IMR-90 (cell line): ENCODE measurements around the gene PTCSC3. TPM values are rescaled to one million over a fixed set of nuclear protein-coding genes. Genes with fewer than 3 reads are reported as not detected.

Source experiments
- ATAC-seq: fragments of 200-7000 bp; cut with Tn5 transposase; 2 replicates; pipeline ENCODE4 v1.9.1; 2020; ENCODE audit warnings: low read depth, mild to moderate bottlenecking, moderate library complexity
- BruUV-seq: library from RNA; stranded (reverse); fragments of 400-500 nt; replicated peaks from 2 replicates; lab custom pipeline; 2021; lab: Mats Ljungman, UMichigan
- CTCF ChIA-PET: fragments of 300-600 bp; formaldehyde crosslinking; extraction: SDS; loops from one replicate; lab custom pipeline; 2021; ENCODE audit warnings: antibody characterized with exemption; lab: Yijun Ruan, JAX
- POLR2A ChIA-PET: fragments of 300-600 bp; sonication (Branson Sonifier 250); formaldehyde crosslinking; loops from one replicate; lab custom pipeline; 2022; ENCODE audit warnings: antibody characterized with exemption; ENCODE audit not compliant: unreplicated experiment; lab: Charles Lee
- DNase-seq: peaks from one replicate; pipeline ENCODE4 v3.0.0; 2013
- H2AFZ ChIP-seq: replicated peaks from 2 replicates; pipeline ENCODE3; 2013; ENCODE audit warnings: low read length, mild to moderate bottlenecking; ENCODE audit not compliant: poor library complexity
- H2AK5ac ChIP-seq: 2 replicates; pipeline ENCODE4 v1.6.1; 2013; ENCODE audit warnings: low read depth, low read length, inconsistent platforms
- H2AK9ac ChIP-seq: replicated peaks from 2 replicates; pipeline ENCODE3; 2013; ENCODE audit warnings: mild to moderate bottlenecking, low read depth, low read length, moderate library complexity; ENCODE audit not compliant: poor library complexity
- H2BK120ac ChIP-seq: 2 replicates; pipeline ENCODE4 v1.6.1; 2013; ENCODE audit warnings: low read depth, low read length, inconsistent platforms
- H2BK15ac ChIP-seq: 3 replicates; pipeline ENCODE4 v1.6.1; 2013; ENCODE audit warnings: low read depth, low read length, inconsistent platforms
- H2BK20ac ChIP-seq: 2 replicates; pipeline ENCODE4 v1.6.1; 2013; ENCODE audit warnings: low read depth, mild to moderate bottlenecking, inconsistent platforms, low read length, moderate library complexity
- H2BK5ac ChIP-seq: 2 replicates; pipeline ENCODE4 v1.6.1; 2013; ENCODE audit warnings: mild to moderate bottlenecking, low read depth, low read length, inconsistent platforms; ENCODE audit not compliant: poor library complexity, severe bottlenecking
- H3K14ac ChIP-seq: replicated peaks from 2 replicates; pipeline ENCODE4 v1.6.1; 2013; ENCODE audit warnings: low read depth, low read length, inconsistent platforms
- H3K18ac ChIP-seq: 2 replicates; pipeline ENCODE4 v1.6.1; 2013; ENCODE audit warnings: low read depth, low read length, control low read depth
- H3K23ac ChIP-seq: 2 replicates; pipeline ENCODE4 v1.6.1; 2013; ENCODE audit warnings: low read depth, low read length, inconsistent platforms
- H3K27ac ChIP-seq: 2 replicates; pipeline ENCODE4 v1.5.1; 2013; ENCODE audit warnings: mild to moderate bottlenecking, control low read depth, low read length; ENCODE audit not compliant: insufficient read depth
- H3K27me3 ChIP-seq: 2 replicates; pipeline ENCODE4 v1.6.1; 2013; ENCODE audit warnings: low read length; ENCODE audit not compliant: control insufficient read depth, insufficient read depth
- H3K36me3 ChIP-seq: 2 replicates; pipeline ENCODE4 v1.6.1; 2013; ENCODE audit warnings: low read length, mixed read lengths; ENCODE audit not compliant: control insufficient read depth, insufficient read depth
- H3K4ac ChIP-seq: 2 replicates; pipeline ENCODE4 v1.6.1; 2013; ENCODE audit warnings: low read depth, low read length, inconsistent platforms
- H3K4me1 ChIP-seq: 2 replicates; pipeline ENCODE4 v1.6.1; 2013; ENCODE audit warnings: low read length, mixed read lengths; ENCODE audit not compliant: control insufficient read depth, insufficient read depth
- H3K4me2 ChIP-seq: 2 replicates; pipeline ENCODE4 v1.6.1; 2013; ENCODE audit warnings: low read depth, mild to moderate bottlenecking, control low read depth, low read length, moderate library complexity
- H3K4me3 ChIP-seq: 2 replicates; pipeline ENCODE4 v1.5.1; 2013; ENCODE audit warnings: low read depth, mild to moderate bottlenecking, control low read depth, low read length, moderate library complexity; ENCODE audit not compliant: insufficient read depth
- H3K56ac ChIP-seq: 2 replicates; pipeline ENCODE4 v1.6.1; 2013; ENCODE audit warnings: low read length, inconsistent platforms; ENCODE audit not compliant: insufficient read depth; ENCODE audit errors: extremely low read depth
- H3K79me1 ChIP-seq, 2 experiments: 2 replicates each; pipeline ENCODE4 v1.6.1; 2013; ENCODE audit warnings: low read length in 2 of 2, inconsistent platforms in 1 of 2, low read depth in 1 of 2
- H3K9ac ChIP-seq: 2 replicates; pipeline ENCODE4 v1.6.1; 2013; ENCODE audit warnings: low read depth, low read length, control low read depth
- H3K9me1 ChIP-seq: 2 replicates; pipeline ENCODE4 v1.6.1; 2013; ENCODE audit warnings: low read length, inconsistent platforms; ENCODE audit not compliant: insufficient read depth
- H3K9me3 ChIP-seq: 2 replicates; pipeline ENCODE4 v1.6.1; 2013; ENCODE audit warnings: low read length; ENCODE audit not compliant: control insufficient read depth, insufficient read depth
- H4K20me1 ChIP-seq: 2 replicates; pipeline ENCODE4 v1.6.1; 2013; ENCODE audit warnings: low read length, inconsistent platforms; ENCODE audit not compliant: insufficient read depth
- H4K5ac ChIP-seq: 2 replicates; pipeline ENCODE4 v1.6.1; 2013; ENCODE audit warnings: mild to moderate bottlenecking, low read depth, low read length, control low read depth
- H4K8ac ChIP-seq, 2 experiments: 2 replicates each; pipeline ENCODE4 v1.6.1; 2013; ENCODE audit warnings: low read depth in 2 of 2, low read length in 2 of 2, control low read depth in 1 of 2, inconsistent platforms in 1 of 2
- H4K91ac ChIP-seq: 2 replicates; pipeline ENCODE4 v1.6.1; 2013; ENCODE audit warnings: low read depth, low read length, inconsistent platforms; ENCODE audit not compliant: insufficient read depth
- CEBPB ChIP-seq: IDR thresholded peaks from 2 replicates; pipeline ENCODE4 v1.6.1; 2012; ENCODE audit warnings: low read depth, low read length, improper control_type of control experiment
- WGBS, 2 experiments: methylation state at CpG; one replicate each; pipeline versions ENCODE4 v1.1.5 to v1.1.7; 2013; ENCODE audit warnings: missing lambda C conversion rate in 2 of 2; ENCODE audit not compliant: insufficient read length in 1 of 2; ENCODE audit errors: extremely low coverage in 2 of 2; 5-methylcytosine and 5-hydroxymethylcytosine counted together
- dilution Hi-C: fragments of 300-500 bp; cut with HindIII; formaldehyde crosslinking; loops from one replicate; pipeline ENCODE4 v1.14.3; 2018; ENCODE audit warnings: low sequenced_read_pairs; ENCODE audit not compliant: unreplicated experiment
- in situ Hi-C: fragments of 300-500 bp; cut with MboI; formaldehyde crosslinking; loops from 3 replicates; pipeline ENCODE4 v1.14.3; 2019; ENCODE audit warnings: low sequenced_read_pairs, inconsistent platforms, mixed read lengths
- intact Hi-C: fragments of 100-400 bp; cut with micrococcal nuclease; formaldehyde crosslinking; loops from 2 replicates; pipeline ENCODE4 v1.10.0; 2022
- polyA plus RNA-seq, 3 experiments: library from polyadenylated mRNA; depleted of rRNA; stranded (reverse); fragments of >200 nt; gene quantifications; 2 replicates each; pipeline ENCODE4 v1.2.3, GENCODE V29; 2012; ENCODE audit warnings: low replicate concordance in 1 of 3
- total RNA-seq: library from RNA; depleted of rRNA; stranded (reverse); fragments of >200 nt; gene quantifications from 2 replicates; pipeline ENCODE4 v1.2.3, GENCODE V29; 2012

PTCSC3 gene
- total and polyA plus RNA-seq, 2 of the 4 experiments (the other 2 are of a cell fraction), result not detected

GRCh38 chr14:36217732-36218131 lies 41.2 kb upstream of the PTCSC3 start:
- Histone ChIP-seq H3K4me3 (no peak overlapping the region), H2AK5ac (no peak overlapping the region), H3K9me1 (no peaks in the 10 kb centered on the region; the same call in 1 of the 2 replicates), H2AK9ac (no peak overlapping the region), H3K23ac (no peak overlapping the region), H3K9ac (no peak overlapping the region), H4K5ac (no peak overlapping the region), H2BK15ac (no peak overlapping the region), H3K56ac (no peak overlapping the region), H2AFZ (no peak overlapping the region), H4K20me1 (no peaks in the 10 kb centered on the region), H3K4me2 (no peak overlapping the region), H3K4ac (no peak overlapping the region), H3K14ac (no peak overlapping the region), H3K9me3 (no peaks in the 10 kb centered on the region), H4K8ac (no peak overlapping the region), H2BK20ac (no peak overlapping the region), H3K36me3 (no peaks in the 10 kb centered on the region), H3K4me1 (no peaks in the 10 kb centered on the region), H3K27ac (no peak overlapping the region), H2BK5ac (no peak overlapping the region), H3K18ac (no peak overlapping the region), H3K27me3 (peaks cover 25% of the 10 kb centered on the region), H2BK120ac (no peak overlapping the region), H3K79me1 (no peaks in the 10 kb centered on the region), H4K91ac (no peak overlapping the region)
- POLR2A ChIA-PET, result no interaction called here
- DNase-seq, result no peak
- no CpG with 5 or more reads among the region's 2 CpGs for WGBS, 2 experiments
- CTCF ChIA-PET, result no interaction called here
- no peak for TF ChIP-seq CEBPB
- intact Hi-C loops, result no loop called here
- no TSS peak for BruUV-seq
- dilution Hi-C loops, result no loop called here
- ATAC-seq, result no peak
- in situ Hi-C loops, result no loop called here
